HEK293 (cell line): ENCODE measurements around the gene PDZD8.

ENCODE experiments used
- CTCF ChIA-PET: fragments of 350-600 bp; formaldehyde crosslinking; extraction: SDS; loops from one replicate; lab custom pipeline; 2021; ENCODE audit warnings: antibody characterized with exemption; lab: Yijun Ruan, JAX
- POLR2A ChIA-PET: fragments of 300-600 bp; formaldehyde crosslinking; extraction: SDS; loops from one replicate; lab custom pipeline; 2020; ENCODE audit warnings: antibody characterized with exemption, inconsistent platforms; lab: Yijun Ruan, JAX
- H3K27ac ChIP-seq: fragments of 200-500 bp; sonication (Bioruptor generic); 2 replicates; pipeline ENCODE4 v1.5.1; 2014; ENCODE audit warnings: low read depth, low read length, control low read depth, inconsistent platforms; ENCODE audit errors: extremely low read depth
- H3K36me3 ChIP-seq, 2 experiments: fragments of 200-500 bp in 1 of 2; sonication (Bioruptor generic) in 1 of 2; 1 replicate in 1 of 2; 2 replicates in 1 of 2; pipeline ENCODE4 v1.5.1; 2014 to 2017; ENCODE audit warnings: inconsistent platforms in 2 of 2, low read length in 2 of 2; ENCODE audit not compliant: control insufficient read depth in 2 of 2, insufficient read depth in 1 of 2
- H3K4me1 ChIP-seq: fragments of 200-500 bp; sonication (Bioruptor generic); 2 replicates; pipeline ENCODE4 v1.5.1; 2014; ENCODE audit warnings: mild to moderate bottlenecking, low read length, inconsistent platforms; ENCODE audit not compliant: control insufficient read depth, insufficient read depth
- H3K4me3 ChIP-seq: 2 replicates; pipeline ENCODE4 v1.5.1; 2011; ENCODE audit warnings: low read depth, mild to moderate bottlenecking, control low read depth, low read length, moderate library complexity
- H3K9me3 ChIP-seq: fragments of 200-500 bp; sonication (Bioruptor generic); 2 replicates; pipeline ENCODE4 v1.5.1; 2014; ENCODE audit warnings: low read depth, low read length, inconsistent platforms; ENCODE audit not compliant: control insufficient read depth, insufficient read depth
- ATF2 ChIP-seq: fragments of 450-650 bp; formaldehyde crosslinking; IDR thresholded peaks from 2 replicates; pipeline ENCODE4 v1.5.1; 2016; ENCODE audit warnings: missing biosample characterization, missing genetic modification characterization, low read depth
- BCL11A ChIP-seq: fragments of 450-650 bp; formaldehyde crosslinking; IDR thresholded peaks from 2 replicates; pipeline ENCODE4 v1.5.1; 2016; ENCODE audit warnings: low read depth, missing biosample characterization, missing genetic modification characterization
- FEZF1 ChIP-seq: fragments of 450-650 bp; formaldehyde crosslinking; IDR thresholded peaks from 2 replicates; pipeline ENCODE4 v1.5.1; 2016; ENCODE audit warnings: missing biosample characterization, missing genetic modification characterization
- MYNN ChIP-seq: fragments of 450-650 bp; formaldehyde crosslinking; IDR thresholded peaks from 2 replicates; pipeline ENCODE4 v1.5.1; 2016; ENCODE audit warnings: missing biosample characterization, missing genetic modification characterization, borderline replicate concordance
- PATZ1 ChIP-seq: fragments of 450-650 bp; formaldehyde crosslinking; IDR thresholded peaks from 2 replicates; pipeline ENCODE4 v1.5.1; 2016; ENCODE audit warnings: missing biosample characterization, missing genetic modification characterization
- PBX3 ChIP-seq: sonication (generic); formaldehyde crosslinking; IDR thresholded peaks from 2 replicates; pipeline ENCODE4 v1.8.1; 2022; ENCODE audit warnings: mild to moderate bottlenecking, moderate library complexity, missing genetic modification reagents
- PRDM4 ChIP-seq: fragments of 450-650 bp; formaldehyde crosslinking; IDR thresholded peaks from 2 replicates; pipeline ENCODE4 v1.5.1; 2017; ENCODE audit warnings: missing biosample characterization, missing genetic modification characterization
- PRDM6 ChIP-seq: fragments of 450-650 bp; formaldehyde crosslinking; IDR thresholded peaks from 2 replicates; pipeline ENCODE4 v1.5.1; 2017; ENCODE audit warnings: missing biosample characterization, missing genetic modification characterization
- REPIN1 ChIP-seq: fragments of 450-650 bp; formaldehyde crosslinking; IDR thresholded peaks from 2 replicates; pipeline ENCODE4 v1.5.1; 2017; ENCODE audit warnings: missing biosample characterization, missing genetic modification characterization, low read depth
- SCRT1 ChIP-seq: fragments of 450-650 bp; formaldehyde crosslinking; IDR thresholded peaks from 2 replicates; pipeline ENCODE4 v1.5.1; 2016; ENCODE audit warnings: missing biosample characterization, missing genetic modification characterization, borderline replicate concordance
- SP7 ChIP-seq: fragments of 450-650 bp; formaldehyde crosslinking; IDR thresholded peaks from 2 replicates; pipeline ENCODE4 v1.5.1; 2016; ENCODE audit warnings: missing biosample characterization, missing genetic modification characterization
- TSHZ1 ChIP-seq: fragments of 450-650 bp; formaldehyde crosslinking; IDR thresholded peaks from 2 replicates; pipeline ENCODE4 v1.5.1; 2016; ENCODE audit warnings: missing biosample characterization, missing genetic modification characterization, borderline replicate concordance
- ZBTB1 ChIP-seq: fragments of 450-650 bp; formaldehyde crosslinking; IDR thresholded peaks from 2 replicates; pipeline ENCODE4 v1.5.1; 2016; ENCODE audit warnings: missing biosample characterization, missing genetic modification characterization
- ZNF114 ChIP-seq: fragments of 450-650 bp; formaldehyde crosslinking; IDR thresholded peaks from 2 replicates; pipeline ENCODE4 v1.5.0; 2017; ENCODE audit warnings: missing biosample characterization, missing genetic modification characterization
- ZNF214 ChIP-seq: fragments of 450-650 bp; formaldehyde crosslinking; IDR thresholded peaks from 2 replicates; pipeline ENCODE4 v1.5.1; 2017; ENCODE audit warnings: missing biosample characterization, mild to moderate bottlenecking, missing genetic modification characterization, borderline replicate concordance
- ZNF311 ChIP-seq: fragments of 450-650 bp; formaldehyde crosslinking; IDR thresholded peaks from 2 replicates; pipeline ENCODE4 v1.5.1; 2017; ENCODE audit warnings: missing biosample characterization, missing genetic modification characterization, borderline replicate concordance
- ZNF501 ChIP-seq: fragments of 450-650 bp; formaldehyde crosslinking; IDR thresholded peaks from 2 replicates; pipeline ENCODE4 v1.5.1; 2016; ENCODE audit warnings: missing biosample characterization, missing genetic modification characterization
- ZNF677 ChIP-seq: fragments of 450-650 bp; IDR thresholded peaks from 2 replicates; pipeline ENCODE4 v1.5.0; 2018; ENCODE audit warnings: missing biosample characterization, mild to moderate bottlenecking, missing genetic modification characterization, moderate library complexity
- ZXDB ChIP-seq: fragments of 450-650 bp; formaldehyde crosslinking; IDR thresholded peaks from 2 replicates; pipeline ENCODE4 v1.5.1; 2016; ENCODE audit warnings: missing biosample characterization, missing genetic modification characterization

The PDZD8 gene

GRCh38 chr10:117363028-117363427 lies 12.2 kb downstream of the PDZD8 start (continued):
- no peak for TF ChIP-seq TSHZ1
- no peak for TF ChIP-seq REPIN1
- no peak for TF ChIP-seq ZNF114 (tag by site-specific recombination)
- no peak for TF ChIP-seq FEZF1 (tag by site-specific recombination)
- TF ChIP-seq BCL11A = no peak
- TF ChIP-seq PATZ1 (tag by site-specific recombination) = no peak
- TF ChIP-seq SCRT1 (tag by site-specific recombination) = no peak
- no peak for TF ChIP-seq PBX3 (CRISPR knock-in tag)
- TF ChIP-seq ZNF677 (tag by site-specific recombination) = no peak

GRCh38 chr10:117362313-117362712 lies 12.9 kb downstream of the PDZD8 start:
- ChIA-PET POLR2A (no interaction called here), CTCF (no interaction called here)
- no peaks in the 10 kb centered on the region; a peak in 1 of 3 replicates for H3K36me3 ChIP-seq
- peak; percentile 79 for TF ChIP-seq PRDM6
- no peak for TF ChIP-seq ZBTB1
- H3K4me3 ChIP-seq = no peak overlapping the region
- H3K9me3 ChIP-seq = no peaks in the 10 kb centered on the region
- H3K27ac ChIP-seq = no peak overlapping the region
- peaks cover 57% of the 10 kb centered on the region for H3K4me1 ChIP-seq

- CTCF ChIA-PET = interaction anchor here (0.6 to 1.8 kb wide), 4 partner anchors 10 to 195 kb away, joined by 3 to 5 read pairs (median 4); no protein-coding TSS in a partner anchor
- no peak overlapping the region for H3K27ac ChIP-seq
- no peaks in the 10 kb centered on the region for H3K9me3 ChIP-seq
- no peak overlapping the region for H3K4me3 ChIP-seq
- POLR2A ChIA-PET = interaction anchor here (1.4 to 2.4 kb wide), 2 partner anchors 10 to 13 kb away, joined by 3 to 9 read pairs; no protein-coding TSS in a partner anchor
- no peaks in the 10 kb centered on the region; a peak in 1 of 3 replicates for H3K36me3 ChIP-seq
- H3K4me1 ChIP-seq = peaks cover 54% of the 10 kb centered on the region
- TF ChIP-seq ZXDB (tag by site-specific recombination) (no peak), PRDM4 (tag by site-specific recombination) (no peak), ZNF311 (tag by site-specific recombination) (no peak), MYNN (tag by site-specific recombination) (no peak), ATF2 (tag by site-specific recombination) (peak; percentile 81), ZNF501 (tag by site-specific recombination) (no peak), ZNF214 (tag by site-specific recombination) (no peak), SP7 (tag by site-specific recombination) (no peak)
These were observed 14.1 kb downstream of the PDZD8 start for GRCh38 chr10:117360994-117361667.
